Naive thymus-derived CD4-positive, alpha-beta T cell (primary cell): ENCODE data around the gene NKAIN2. TPM values are rescaled to one million over a fixed set of nuclear protein-coding genes. Genes with fewer than 3 reads are reported as not detected.
"Not testable (repeated sequence)": the region's sequence is repeated elsewhere in the genome, so short reads cannot be mapped to it uniquely, and the experiment has no call there.

ENCODE experiments used
- ATAC-seq: fragments of 150-1000 bp; cut with Tn5 transposase; 2 replicates; pipeline ENCODE4 v1.10.0; 2021; ENCODE audit warnings: mild to moderate bottlenecking, moderate library complexity
- CTCF ChIA-PET: fragments of 350-600 bp; sonication (Branson Sonifier 250); formaldehyde crosslinking; loops from one replicate; lab custom pipeline; 2021; ENCODE audit warnings: antibody characterized with exemption; lab: Charles Lee
- POLR2A ChIA-PET: fragments of 350-600 bp; sonication (Branson Sonifier 250); formaldehyde crosslinking; loops from one replicate; lab custom pipeline; 2021; ENCODE audit warnings: antibody characterized with exemption, inconsistent platforms; lab: Charles Lee
- DNase-seq, 9 donors: peaks; one replicate each; pipeline versions ENCODE4 v3.0.0 to v3.0.0-alpha.2; 2020 to 2022; ENCODE audit warnings: mixed read lengths in 1 of 9
- H3K27ac ChIP-seq: one replicate; pipeline ENCODE4 v1.7.0; 2013; ENCODE audit warnings: mild to moderate bottlenecking, low read depth, low read length, moderate library complexity
- H3K27me3 ChIP-seq, 2 donors: one replicate each; pipeline ENCODE4 v1.7.0; 2013; ENCODE audit warnings: low read length in 2 of 2, mild to moderate bottlenecking in 2 of 2, moderate library complexity in 2 of 2; ENCODE audit not compliant: control insufficient read depth in 2 of 2, insufficient read depth in 2 of 2
- H3K36me3 ChIP-seq, 3 experiments: 1 replicate in 2 of 3; 2 replicates in 1 of 3; pipeline ENCODE4 v1.7.0; 2013; ENCODE audit warnings: low read length in 3 of 3, mild to moderate bottlenecking in 3 of 3, moderate library complexity in 1 of 3; ENCODE audit not compliant: insufficient read depth in 3 of 3, control insufficient read depth in 2 of 3
- H3K4me1 ChIP-seq, 2 donors: one replicate each; pipeline ENCODE4 v1.7.0; 2013; ENCODE audit warnings: low read length in 2 of 2, mild to moderate bottlenecking in 2 of 2, moderate library complexity in 1 of 2; ENCODE audit not compliant: control insufficient read depth in 2 of 2, insufficient read depth in 2 of 2
- H3K4me3 ChIP-seq: 2 replicates; pipeline ENCODE4 v1.7.0; 2013; ENCODE audit warnings: mild to moderate bottlenecking, low read length
- H3K9me3 ChIP-seq, 3 experiments: 1 replicate in 2 of 3; 2 replicates in 1 of 3; pipeline ENCODE4 v1.7.0; 2013; ENCODE audit warnings: low read length in 3 of 3; ENCODE audit not compliant: control insufficient read depth in 2 of 3
- H3K27ac Mint-ChIP-seq, 9 donors: one replicate each; pipeline ENCODE4 v1.8.0; 2020 to 2022; ENCODE audit warnings: mixed read lengths in 9 of 9, mild to moderate bottlenecking in 8 of 9, moderate library complexity in 5 of 9, inconsistent platforms in 2 of 9
- H3K27me3 Mint-ChIP-seq, 5 donors: one replicate each; pipeline ENCODE4 v1.8.0; 2021 to 2022; ENCODE audit warnings: mixed read lengths in 5 of 5, mild to moderate bottlenecking in 1 of 5
- H3K36me3 Mint-ChIP-seq, 5 donors: one replicate each; pipeline ENCODE4 v1.8.0; 2020 to 2022; ENCODE audit warnings: mixed read lengths in 5 of 5, mild to moderate bottlenecking in 3 of 5, inconsistent platforms in 1 of 5
- H3K4me1 Mint-ChIP-seq, 7 donors: one replicate each; pipeline ENCODE4 v1.8.0; 2020 to 2022; ENCODE audit warnings: mixed read lengths in 7 of 7, mild to moderate bottlenecking in 3 of 7, inconsistent platforms in 1 of 7
- H3K4me3 Mint-ChIP-seq, 10 donors: one replicate each; pipeline ENCODE4 v1.8.0; 2020 to 2022; ENCODE audit warnings: mild to moderate bottlenecking in 10 of 10, mixed read lengths in 10 of 10, moderate library complexity in 6 of 10, inconsistent platforms in 2 of 10
- H3K9me3 Mint-ChIP-seq, 11 donors: one replicate each; pipeline ENCODE4 v1.8.0; 2020 to 2022; ENCODE audit warnings: mixed read lengths in 11 of 11, mild to moderate bottlenecking in 4 of 11, inconsistent platforms in 1 of 11, moderate library complexity in 1 of 11
- intact Hi-C, 2 donors: fragments of 100-400 bp; cut with micrococcal nuclease; formaldehyde crosslinking; loops; one replicate each; pipeline ENCODE4 v1.15.1; 2023
- polyA plus RNA-seq, 2 donors: library from polyadenylated mRNA; unstranded; fragments of 300-500 nt; fragmentation: Illumina TruSeq; gene quantifications; one replicate each; pipeline ENCODE4 v1.2.3, GENCODE V29; 2021
- total RNA-seq, 6 experiments: library from RNA in 5 of 6; stranded (reverse) in 5 of 6; gene quantifications; 1 replicate in 5 of 6; 2 replicates in 1 of 6; pipeline ENCODE4 v1.2.3 and lab custom pipeline; 2021 to 2026

Gene NKAIN2
- total and polyA plus RNA-seq, 7 experiments from 2014 or later = 0.21 to 2.9 TPM; not detected in 5

GRCh38 chr6:123989918-123990317, 186.3 kb downstream of the NKAIN2 start:
- CTCF ChIA-PET = not testable (repeated sequence)

GRCh38 chr6:123990376-123990775, 186.7 kb downstream of the NKAIN2 start:
- Histone ChIP-seq H3K36me3 (no peaks in the 10 kb centered on the region), H3K27me3 (no peaks in the 10 kb centered on the region), H3K27ac (no peak overlapping the region), H3K4me3 (no peak overlapping the region), H3K9me3 (no peaks in the 10 kb centered on the region), H3K4me1 (no peaks in the 10 kb centered on the region)
- DNase-seq = no peak
- Mint-ChIP-seq H3K4me3 (no peak overlapping the region), H3K36me3 (no peaks in the 10 kb centered on the region), H3K27ac (no peak overlapping the region), H3K4me1 (no peaks in the 10 kb centered on the region), H3K9me3 (peaks cover 0 to 8% (median 4%) of the 10 kb centered on the region in 11 donors), H3K27me3 (no peaks in the 10 kb centered on the region)
- ATAC-seq = no peak
- POLR2A ChIA-PET = no interaction called here
- intact Hi-C loops = no loop called here
- CTCF ChIA-PET = no interaction called here

More at GRCh38 chr6:123989918-123990317, 186.3 kb downstream of the NKAIN2 start:
- H3K27me3 Mint-ChIP-seq, POLR2A ChIA-PET, H3K36me3 Mint-ChIP-seq, DNase-seq, H3K36me3 ChIP-seq, H3K4me1 ChIP-seq, H3K27ac Mint-ChIP-seq, H3K4me3 Mint-ChIP-seq, H3K27me3 ChIP-seq, H3K9me3 Mint-ChIP-seq, H3K4me3 ChIP-seq, intact Hi-C loops, H3K4me1 Mint-ChIP-seq, H3K27ac ChIP-seq, H3K9me3 ChIP-seq, ATAC-seq: not testable (repeated sequence)

- POLR2A ChIA-PET = no interaction called here
- H3K4me1 Mint-ChIP-seq = no peaks in the 10 kb centered on the region
- CTCF ChIA-PET = interaction anchor here (0.7 kb wide), 1 partner anchor 263 kb away, joined by 3 read pairs; no protein-coding TSS in a partner anchor
- Histone ChIP-seq H3K4me3 (no peak overlapping the region), H3K4me1 (no peaks in the 10 kb centered on the region), H3K27ac (no peak overlapping the region), H3K9me3 (no peaks in the 10 kb centered on the region), H3K36me3 (no peaks in the 10 kb centered on the region), H3K27me3 (no peaks in the 10 kb centered on the region)
- H3K4me3 Mint-ChIP-seq = no peak overlapping the region
- H3K36me3 Mint-ChIP-seq = no peaks in the 10 kb centered on the region
- intact Hi-C loops = no loop called here
- H3K27ac Mint-ChIP-seq = no peak overlapping the region
- DNase-seq = no peak
- peaks cover 0 to 8% (median 2%) of the 10 kb centered on the region in 11 donors for H3K9me3 Mint-ChIP-seq
- no peaks in the 10 kb centered on the region for H3K27me3 Mint-ChIP-seq
- no peak for ATAC-seq
These were observed 190.5 kb downstream of the NKAIN2 start for GRCh38 chr6:123994168-123994567.

GRCh38 chr6:123994891-123995635, 191.4 kb downstream of the NKAIN2 start:
- peaks cover 0 to 8% (median 2%) of the 10 kb centered on the region in 11 donors for H3K9me3 Mint-ChIP-seq
- intact Hi-C loops = no loop called here
- Histone ChIP-seq H3K27ac (no peak overlapping the region), H3K9me3 (no peaks in the 10 kb centered on the region), H3K36me3 (no peaks in the 10 kb centered on the region), H3K4me1 (no peaks in the 10 kb centered on the region), H3K4me3 (no peak overlapping the region), H3K27me3 (no peaks in the 10 kb centered on the region)
- no peak overlapping the region for H3K4me3 Mint-ChIP-seq
- POLR2A ChIA-PET = no interaction called here
- no peak overlapping the region for H3K27ac Mint-ChIP-seq
- H3K36me3 Mint-ChIP-seq = no peaks in the 10 kb centered on the region
- H3K4me1 Mint-ChIP-seq = no peaks in the 10 kb centered on the region
- H3K27me3 Mint-ChIP-seq = no peaks in the 10 kb centered on the region
- ATAC-seq (no peak), DNase-seq (no peak)
- CTCF ChIA-PET = no interaction called here

GRCh38 chr6:123997223-123997622, 193.6 kb downstream of the NKAIN2 start:
- H3K9me3 Mint-ChIP-seq = peaks cover 0 to 6% (median 0%) of the 10 kb centered on the region in 11 donors
- CTCF ChIA-PET = no interaction called here
- no peak overlapping the region for H3K4me3 Mint-ChIP-seq
- DNase-seq = no peak
- no peaks in the 10 kb centered on the region for H3K27me3 ChIP-seq
- H3K9me3 ChIP-seq = no peaks in the 10 kb centered on the region
- intact Hi-C loops = no loop called here
- POLR2A ChIA-PET = no interaction called here
- H3K36me3 Mint-ChIP-seq = no peaks in the 10 kb centered on the region
- H3K4me1 ChIP-seq = no peaks in the 10 kb centered on the region
- H3K27me3 Mint-ChIP-seq = no peaks in the 10 kb centered on the region
- H3K4me1 Mint-ChIP-seq = no peaks in the 10 kb centered on the region
- H3K27ac ChIP-seq = no peak overlapping the region
- no peak overlapping the region for H3K27ac Mint-ChIP-seq
- ATAC-seq = no peak
- no peaks in the 10 kb centered on the region for H3K36me3 ChIP-seq
- H3K4me3 ChIP-seq = no peak overlapping the region

- ChIA-PET CTCF (no interaction called here), POLR2A (no interaction called here)
- Mint-ChIP-seq H3K27me3 (no peaks in the 10 kb centered on the region), H3K4me1 (no peaks in the 10 kb centered on the region), H3K4me3 (no peak overlapping the region), H3K9me3 (peaks cover 0 to 7% (median 0%) of the 10 kb centered on the region in 11 donors), H3K36me3 (no peaks in the 10 kb centered on the region), H3K27ac (no peak overlapping the region)
- H3K36me3 ChIP-seq = no peaks in the 10 kb centered on the region
- DNase-seq (no peak), ATAC-seq (no peak)
- no peaks in the 10 kb centered on the region for H3K9me3 ChIP-seq
- no peaks in the 10 kb centered on the region for H3K4me1 ChIP-seq
- no peaks in the 10 kb centered on the region for H3K27me3 ChIP-seq
- intact Hi-C loops = no loop called here
- no peak overlapping the region for H3K27ac ChIP-seq
- no peak overlapping the region for H3K4me3 ChIP-seq
These were observed 198.9 kb downstream of the NKAIN2 start for GRCh38 chr6:124002377-124003081.
